BJ (cell line): Measurements from ENCODE around the gene HSPA1L. TPM values are rescaled to one million over a fixed set of nuclear protein-coding genes. Genes with fewer than 3 reads are reported as not detected.

Experiments used
- CTCF ChIA-PET: fragments of 350-600 bp; formaldehyde crosslinking; extraction: SDS; loops from one replicate; lab custom pipeline; 2021; ENCODE audit warnings: antibody characterized with exemption, inconsistent platforms; lab: Yijun Ruan, JAX
- POLR2A ChIA-PET: fragments of 300-600 bp; sonication (Branson Sonifier 250); formaldehyde crosslinking; extraction: SDS; loops from one replicate; lab custom pipeline; 2021; ENCODE audit warnings: antibody characterized with exemption; lab: Charles Lee
- DNase-seq: peaks from one replicate; pipeline ENCODE4 v3.0.0-alpha.2; 2011; ENCODE audit warnings: low read depth
- H3K27me3 ChIP-seq: 2 replicates; pipeline ENCODE4 v1.6.0; 2011; ENCODE audit warnings: low read length; ENCODE audit not compliant: control insufficient read depth, insufficient read depth
- H3K36me3 ChIP-seq: 2 replicates; pipeline ENCODE4 v1.5.1; 2011; ENCODE audit warnings: low read length; ENCODE audit not compliant: control insufficient read depth, insufficient read depth
- H3K4me3 ChIP-seq: 2 replicates; pipeline ENCODE4 v1.5.1; 2011; ENCODE audit warnings: low read depth, mild to moderate bottlenecking, control low read depth, low read length
- polyA plus RNA-seq: library from polyadenylated mRNA; depleted of rRNA; stranded (reverse); fragments of >200 nt; gene quantifications from 2 replicates; pipeline ENCODE4 v1.2.3, GENCODE V29; 2011
- TF ChIP-seq, protein P1 (sequence below): IDR thresholded peaks from 2 replicates; pipeline ENCODE4 v1.5.1; 2011; ENCODE audit warnings: low read depth, mild to moderate bottlenecking, control low read depth, inconsistent platforms, low read length, moderate library complexity; ENCODE audit not compliant: insufficient read depth

Gene HSPA1L
- polyA plus RNA-seq, 1 experiment = 0.90 TPM

GRCh38 chr6:31764198-31764597, 50.9 kb downstream of the HSPA1L start:
- no peak for DNase-seq
- ChIA-PET POLR2A (interaction anchor here (0.8 kb wide), 1 partner anchor 34 kb away, joined by 3 read pairs; no protein-coding TSS in a partner anchor), CTCF (interaction anchor here (1.0 kb wide), 1 partner anchor 62 kb away, joined by 3 read pairs; no protein-coding TSS in a partner anchor)
- Histone ChIP-seq H3K36me3 (no peaks in the 10 kb centered on the region; the same call in 1 of the 2 replicates), H3K27me3 (no peaks in the 10 kb centered on the region), H3K4me3 (no peak overlapping the region)
- TF ChIP-seq, protein P1, sequence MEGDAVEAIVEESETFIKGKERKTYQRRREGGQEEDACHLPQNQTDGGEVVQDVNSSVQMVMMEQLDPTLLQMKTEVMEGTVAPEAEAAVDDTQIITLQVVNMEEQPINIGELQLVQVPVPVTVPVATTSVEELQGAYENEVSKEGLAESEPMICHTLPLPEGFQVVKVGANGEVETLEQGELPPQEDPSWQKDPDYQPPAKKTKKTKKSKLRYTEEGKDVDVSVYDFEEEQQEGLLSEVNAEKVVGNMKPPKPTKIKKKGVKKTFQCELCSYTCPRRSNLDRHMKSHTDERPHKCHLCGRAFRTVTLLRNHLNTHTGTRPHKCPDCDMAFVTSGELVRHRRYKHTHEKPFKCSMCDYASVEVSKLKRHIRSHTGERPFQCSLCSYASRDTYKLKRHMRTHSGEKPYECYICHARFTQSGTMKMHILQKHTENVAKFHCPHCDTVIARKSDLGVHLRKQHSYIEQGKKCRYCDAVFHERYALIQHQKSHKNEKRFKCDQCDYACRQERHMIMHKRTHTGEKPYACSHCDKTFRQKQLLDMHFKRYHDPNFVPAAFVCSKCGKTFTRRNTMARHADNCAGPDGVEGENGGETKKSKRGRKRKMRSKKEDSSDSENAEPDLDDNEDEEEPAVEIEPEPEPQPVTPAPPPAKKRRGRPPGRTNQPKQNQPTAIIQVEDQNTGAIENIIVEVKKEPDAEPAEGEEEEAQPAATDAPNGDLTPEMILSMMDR = no peak

DNA sequence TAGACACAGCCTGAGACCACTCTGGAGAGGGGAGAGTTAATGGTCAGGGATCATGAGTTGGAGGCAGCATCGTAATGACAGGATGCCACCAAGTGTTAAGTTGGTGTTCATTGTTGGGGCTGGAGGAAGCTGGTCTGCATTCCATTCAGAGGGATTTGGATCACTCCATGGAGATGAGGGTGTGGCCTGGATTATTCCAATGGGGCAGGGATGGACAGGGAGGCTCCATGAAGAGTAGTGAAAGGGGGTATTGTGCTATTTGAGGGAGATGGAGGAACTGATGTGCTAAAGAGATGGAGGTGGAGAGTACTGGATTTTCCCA, 51.5 kb downstream of the HSPA1L start:
- POLR2A ChIA-PET = interaction anchor here (0.8 kb wide), 1 partner anchor 33 kb away, joined by 3 read pairs; no protein-coding TSS in a partner anchor
- CTCF ChIA-PET = interaction anchor here (1.0 kb wide), 1 partner anchor 63 kb away, joined by 3 read pairs; no protein-coding TSS in a partner anchor
- Histone ChIP-seq H3K27me3 (no peaks in the 10 kb centered on the region), H3K4me3 (no peak overlapping the region), H3K36me3 (no peaks in the 10 kb centered on the region; the same call in 1 of the 2 replicates)
- TF ChIP-seq, protein P1 = no peak
- DNase-seq = peak; percentile 39

DNA sequence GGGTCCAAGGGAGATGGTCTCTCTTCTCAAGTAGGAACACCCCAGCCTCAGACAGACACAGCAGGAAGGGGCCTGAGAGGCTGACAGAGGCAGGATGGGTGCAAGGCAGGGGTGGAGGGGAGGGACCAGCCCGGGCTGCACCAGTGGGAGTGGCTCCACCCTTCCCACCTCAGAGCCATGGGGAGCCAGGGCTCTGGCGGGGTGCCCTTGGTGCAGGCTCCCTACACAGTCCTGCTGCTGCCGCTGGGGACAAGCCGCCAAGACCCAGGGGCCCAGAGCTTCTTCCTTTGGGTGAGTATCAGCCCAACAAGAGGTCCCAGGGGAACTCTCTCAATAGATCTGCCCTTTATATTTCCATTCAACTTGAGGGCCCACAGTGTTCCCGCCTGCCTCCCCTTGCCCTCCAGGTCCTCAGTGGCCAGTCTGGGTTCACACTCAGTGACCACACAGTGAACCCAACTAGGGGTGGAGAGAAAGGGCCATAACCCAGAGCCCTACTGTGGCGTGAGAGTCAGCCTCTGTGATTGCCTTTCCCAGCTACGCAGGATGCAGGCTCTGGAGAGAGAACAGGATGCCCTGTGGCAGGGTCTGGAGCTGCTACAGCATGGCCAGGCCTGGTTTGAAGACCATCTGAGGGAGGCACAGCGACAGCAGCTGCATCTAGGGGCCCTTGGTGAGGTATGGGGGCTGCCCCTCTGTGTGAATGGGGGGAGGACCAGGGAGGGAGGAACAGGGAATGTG, 52.0 kb downstream of the HSPA1L start:
- ChIA-PET CTCF (interaction anchor here (1.0 kb wide), 1 partner anchor 64 kb away, joined by 3 read pairs; no protein-coding TSS in a partner anchor), POLR2A (interaction anchor here (0.8 kb wide), 1 partner anchor 33 kb away, joined by 3 read pairs; no protein-coding TSS in a partner anchor)
- no peak overlapping the region for H3K4me3 ChIP-seq
- no peaks in the 10 kb centered on the region; the same call in 1 of the 2 replicates for H3K36me3 ChIP-seq
- TF ChIP-seq, protein P1 = no peak
- no peak for DNase-seq
- no peaks in the 10 kb centered on the region for H3K27me3 ChIP-seq

DNA sequence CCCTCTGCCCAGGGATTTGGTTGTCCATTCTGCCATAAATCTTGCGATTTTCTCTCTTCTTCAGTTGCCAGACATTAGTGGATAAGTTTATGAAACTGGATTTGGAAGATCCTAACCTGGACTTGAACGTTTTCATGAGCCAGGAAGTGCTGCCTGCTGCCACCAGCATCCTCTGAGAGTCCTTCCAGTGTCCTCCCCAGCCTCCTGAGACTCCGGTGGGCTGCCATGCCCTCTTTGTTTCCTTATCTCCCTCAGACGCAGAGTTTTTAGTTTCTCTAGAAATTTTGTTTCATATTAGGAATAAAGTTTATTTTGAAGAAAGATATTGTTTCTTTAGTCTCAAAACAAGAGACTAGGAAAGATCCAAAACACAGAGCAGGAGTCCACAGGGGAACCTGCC, 52.7 kb downstream of the HSPA1L start, which contains the start of gene SAPCD1:
SAPCD1 (plus strand) TSS at position 301 of the 400 bp plus-strand sequence. CDS start 399 bp downstream, outside the sequence.
- CTCF ChIA-PET = no interaction called here
- TF ChIP-seq, protein P1 = no peak
- POLR2A ChIA-PET = no interaction called here
- Histone ChIP-seq H3K4me3 (no peak within 1 kb of the TSS), H3K36me3 (no peaks in the 10 kb centered on the region; the same call in 1 of the 2 replicates), H3K27me3 (no peaks in the 10 kb centered on the region)
- no peak for DNase-seq

GRCh38 chr6:31761343-31761742, 53.7 kb downstream of the HSPA1L start:
- TF ChIP-seq, protein P1 = no peak
- POLR2A ChIA-PET = no interaction called here
- Histone ChIP-seq H3K36me3 (no peaks in the 10 kb centered on the region; the same call in 1 of the 2 replicates), H3K27me3 (no peaks in the 10 kb centered on the region), H3K4me3 (no peak overlapping the region)
- no peak for DNase-seq
- CTCF ChIA-PET = no interaction called here
